Measurements from ENCODE around the gene TEX14. TPM values are rescaled to one million over a fixed set of nuclear protein-coding genes. Genes with fewer than 3 reads are reported as not detected.

Gene TEX14, protein sequence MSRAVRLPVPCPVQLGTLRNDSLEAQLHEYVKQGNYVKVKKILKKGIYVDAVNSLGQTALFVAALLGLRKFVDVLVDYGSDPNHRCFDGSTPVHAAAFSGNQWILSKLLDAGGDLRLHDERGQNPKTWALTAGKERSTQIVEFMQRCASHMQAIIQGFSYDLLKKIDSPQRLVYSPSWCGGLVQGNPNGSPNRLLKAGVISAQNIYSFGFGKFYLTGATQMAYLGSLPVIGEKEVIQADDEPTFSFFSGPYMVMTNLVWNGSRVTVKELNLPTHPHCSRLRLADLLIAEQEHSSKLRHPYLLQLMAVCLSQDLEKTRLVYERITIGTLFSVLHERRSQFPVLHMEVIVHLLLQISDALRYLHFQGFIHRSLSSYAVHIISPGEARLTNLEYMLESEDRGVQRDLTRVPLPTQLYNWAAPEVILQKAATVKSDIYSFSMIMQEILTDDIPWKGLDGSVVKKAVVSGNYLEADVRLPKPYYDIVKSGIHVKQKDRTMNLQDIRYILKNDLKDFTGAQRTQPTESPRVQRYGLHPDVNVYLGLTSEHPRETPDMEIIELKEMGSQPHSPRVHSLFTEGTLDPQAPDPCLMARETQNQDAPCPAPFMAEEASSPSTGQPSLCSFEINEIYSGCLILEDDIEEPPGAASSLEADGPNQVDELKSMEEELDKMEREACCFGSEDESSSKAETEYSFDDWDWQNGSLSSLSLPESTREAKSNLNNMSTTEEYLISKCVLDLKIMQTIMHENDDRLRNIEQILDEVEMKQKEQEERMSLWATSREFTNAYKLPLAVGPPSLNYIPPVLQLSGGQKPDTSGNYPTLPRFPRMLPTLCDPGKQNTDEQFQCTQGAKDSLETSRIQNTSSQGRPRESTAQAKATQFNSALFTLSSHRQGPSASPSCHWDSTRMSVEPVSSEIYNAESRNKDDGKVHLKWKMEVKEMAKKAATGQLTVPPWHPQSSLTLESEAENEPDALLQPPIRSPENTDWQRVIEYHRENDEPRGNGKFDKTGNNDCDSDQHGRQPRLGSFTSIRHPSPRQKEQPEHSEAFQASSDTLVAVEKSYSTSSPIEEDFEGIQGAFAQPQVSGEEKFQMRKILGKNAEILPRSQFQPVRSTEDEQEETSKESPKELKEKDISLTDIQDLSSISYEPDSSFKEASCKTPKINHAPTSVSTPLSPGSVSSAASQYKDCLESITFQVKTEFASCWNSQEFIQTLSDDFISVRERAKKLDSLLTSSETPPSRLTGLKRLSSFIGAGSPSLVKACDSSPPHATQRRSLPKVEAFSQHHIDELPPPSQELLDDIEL (N-terminal part only)
- polyA plus RNA-seq, result 0.59 and 2.9 TPM in 2 replicates

GRCh38 chr17:58691701-58692238, at the start of gene TEX14:
Gene TEX14, minus strand, starts transcription at chr17:58692045. Its CDS starts 40,044 bp downstream, at chr17:58652001.

GRCh38 chr17:58692239-58693055, 602 bp upstream of the TEX14 start, which contains the start of gene RAD51C:
Gene RAD51C, plus strand, starts transcription at chr17:58692602. Its CDS starts 42 bp downstream, at chr17:58692644.

DNA sequence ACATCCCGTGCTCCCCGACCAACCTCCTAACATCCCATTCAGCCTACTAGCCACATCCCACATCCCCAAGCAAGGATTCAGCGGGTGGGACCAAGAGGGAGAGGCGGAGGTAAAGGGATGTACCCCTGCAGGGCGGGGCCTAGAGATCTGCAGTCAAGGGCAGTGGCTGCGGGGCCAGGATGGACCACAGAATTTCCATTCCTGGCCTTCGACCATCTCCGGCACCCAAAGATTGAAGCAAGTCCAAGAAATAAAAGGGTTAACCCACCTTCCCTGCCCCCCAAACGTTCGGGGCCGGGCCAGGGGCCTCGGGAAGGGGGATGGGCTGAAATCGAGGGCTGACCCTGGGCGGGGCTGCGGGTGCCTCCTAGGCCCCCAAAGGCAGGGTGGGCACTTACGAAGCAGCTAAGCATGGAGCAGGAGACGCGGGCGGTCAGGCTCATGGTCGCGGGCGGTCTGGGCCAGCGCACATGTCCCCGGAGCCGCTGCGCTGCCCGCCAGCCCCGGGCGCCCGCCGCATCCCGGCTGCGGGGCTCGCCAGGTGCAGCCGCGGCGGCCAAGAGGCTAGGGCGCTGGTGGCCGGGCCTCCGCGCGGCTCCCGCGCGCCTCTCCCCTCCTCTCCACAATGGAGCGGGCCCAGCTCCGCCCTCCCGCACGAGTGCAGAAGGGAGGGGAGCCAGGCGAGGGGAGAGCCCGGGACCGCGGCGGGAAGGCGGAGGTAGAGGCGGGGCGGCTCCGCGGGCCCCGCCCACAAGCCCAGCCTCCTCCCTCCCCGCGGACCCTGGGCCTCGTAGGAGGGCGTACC, 177.7 kb downstream of the TEX14 start, which contains the start of gene MTMR4:
Gene MTMR4 (minus strand): TSS at position 674 of the 805 bp plus-strand sequence. CDS start 231 bp downstream, at position 443.

Other genes starting within 250 kb of the TEX14 start
- gene HSF5, start 203.6 kb downstream of the TEX14 start, polyA plus RNA-seq, result not detected in 2 replicates
- gene MTMR4, start 177.4 kb downstream of the TEX14 start, polyA plus RNA-seq, result 34.6 and 37.6 TPM in 2 replicates
- 86.6 and 103 TPM in 2 replicates for gene RAD51C, start 557 bp upstream of the TEX14 start, polyA plus RNA-seq
- gene PPM1E, start 63.8 kb upstream of the TEX14 start, polyA plus RNA-seq, result 0.43 and 4.2 TPM in 2 replicates